H1 (cell line): ENCODE results near the gene GALNT5. TPM values are rescaled to one million over a fixed set of nuclear protein-coding genes. Genes with fewer than 3 reads are reported as not detected.

Experiments
- CTCF ChIA-PET: fragments of 300-600 bp; sonication (Branson Sonifier 250); formaldehyde crosslinking; loops from one replicate; lab custom pipeline; 2021; ENCODE audit not compliant: partially characterized antibody; lab: Charles Lee
- POLR2A ChIA-PET: fragments of 300-600 bp; sonication (Branson Sonifier 250); formaldehyde crosslinking; loops from one replicate; lab custom pipeline; 2021; ENCODE audit warnings: inconsistent platforms; ENCODE audit not compliant: partially characterized antibody; lab: Charles Lee
- DNase-seq, 2 experiments: peaks; one replicate each; pipeline versions ENCODE4 v3.0.0 to v3.0.0-alpha.2; 2010 to 2022; ENCODE audit warnings: low spot score in 2 of 2, low read depth in 1 of 2, mixed read lengths in 1 of 2
- FAIRE-seq: peaks from 2 replicates; lab custom pipeline; 2011; peaks lifted over from hg19 to GRCh38; lab: Jason Lieb, UNC
- H2AFZ ChIP-seq: 2 replicates; pipeline ENCODE4 v1.8.1; 2012; ENCODE audit warnings: low read length, inconsistent platforms
- H2AK5ac ChIP-seq: 2 replicates; pipeline ENCODE4 v1.6.1; 2013; ENCODE audit warnings: low read depth, low read length
- H2BK120ac ChIP-seq: replicated peaks from 2 replicates; pipeline ENCODE3; 2013; ENCODE audit warnings: low read depth, low read length, inconsistent platforms
- H2BK12ac ChIP-seq: 2 replicates; pipeline ENCODE4 v1.6.1; 2013; ENCODE audit warnings: low read depth, low read length
- H2BK15ac ChIP-seq: 2 replicates; pipeline ENCODE4 v1.6.1; 2013; ENCODE audit warnings: low read length
- H2BK20ac ChIP-seq: 2 replicates; pipeline ENCODE4 v1.6.1; 2013; ENCODE audit warnings: low read length
- H2BK5ac ChIP-seq: 2 replicates; pipeline ENCODE4 v1.6.1; 2013; ENCODE audit warnings: low read depth, low read length
- H3K14ac ChIP-seq: 2 replicates; pipeline ENCODE4 v1.6.1; 2013; ENCODE audit warnings: inconsistent platforms; ENCODE audit not compliant: insufficient read length
- H3K18ac ChIP-seq: 2 replicates; pipeline ENCODE4 v1.6.1; 2013; ENCODE audit warnings: low read length; ENCODE audit errors: extremely low read depth
- H3K23ac ChIP-seq: 2 replicates; pipeline ENCODE4 v1.6.1; 2013; ENCODE audit warnings: inconsistent platforms; ENCODE audit not compliant: insufficient read length
- H3K23me2 ChIP-seq: 2 replicates; pipeline ENCODE4 v1.6.1; 2013; ENCODE audit warnings: low read depth, low read length
- H3K27ac ChIP-seq: 2 replicates; pipeline ENCODE4 v1.6.1; 2011; ENCODE audit warnings: low read depth, low read length, inconsistent platforms
- H3K27me3 ChIP-seq, 4 experiments: replicated peaks in 1 of 4; 1 replicate in 1 of 4; 2 replicates in 3 of 4; pipeline versions ENCODE4 v1.6.1 to v1.8.1; 2011 to 2013; ENCODE audit warnings: low read length in 3 of 4, mild to moderate bottlenecking in 3 of 4, inconsistent platforms in 2 of 4, mixed read lengths in 2 of 4, moderate library complexity in 1 of 4; ENCODE audit not compliant: control insufficient read depth in 3 of 4, insufficient read depth in 3 of 4; ENCODE audit errors: extremely low read depth in 1 of 4
- H3K36me3 ChIP-seq, 4 experiments: 2 replicates each; pipeline versions ENCODE4 v1.6.1 to v1.8.1; 2011 to 2013; ENCODE audit warnings: mild to moderate bottlenecking in 4 of 4, low read length in 3 of 4, moderate library complexity in 2 of 4, control low read depth in 1 of 4, inconsistent platforms in 1 of 4; ENCODE audit not compliant: insufficient read depth in 4 of 4, control insufficient read depth in 2 of 4
- H3K4ac ChIP-seq: replicated peaks from 2 replicates; pipeline ENCODE3; 2013; ENCODE audit warnings: low read length, low read depth, mixed read lengths, inconsistent platforms; ENCODE audit not compliant: insufficient read length
- H3K4me1 ChIP-seq, 4 experiments: replicated peaks in 1 of 4; 1 replicate in 1 of 4; 2 replicates in 3 of 4; pipeline versions ENCODE4 v1.6.1 to v1.8.1; 2011 to 2013; ENCODE audit warnings: low read length in 3 of 4, inconsistent platforms in 2 of 4, mixed read lengths in 1 of 4; ENCODE audit not compliant: insufficient read depth in 4 of 4, control insufficient read depth in 3 of 4
- H3K4me2 ChIP-seq, 2 experiments: 2 replicates each; pipeline versions ENCODE4 v1.6.1 to v1.8.1; 2011 to 2013; ENCODE audit warnings: low read depth in 2 of 2, low read length in 2 of 2, control low read depth in 1 of 2, inconsistent platforms in 1 of 2, mild to moderate bottlenecking in 1 of 2; ENCODE audit not compliant: insufficient read depth in 1 of 2
- H3K4me3 ChIP-seq, 4 experiments: fragments of 200-600, 300-600 bp in 1 of 4; sonication (generic), shearing (Covaris generic), sonication (Bioruptor Twin) in 1 of 4; 2 replicates each; pipeline versions ENCODE4 v1.5.1 to v1.8.1; 2011 to 2016; ENCODE audit warnings: low read length in 4 of 4, low read depth in 3 of 4, control low read depth in 2 of 4, inconsistent platforms in 2 of 4, mild to moderate bottlenecking in 2 of 4, mixed read lengths in 1 of 4, moderate library complexity in 1 of 4; ENCODE audit not compliant: insufficient read depth in 2 of 4; ENCODE audit errors: extremely low read depth in 1 of 4
- H3K56ac ChIP-seq: replicated peaks from 2 replicates; pipeline ENCODE3; 2013; ENCODE audit warnings: low read depth, mild to moderate bottlenecking, mixed read lengths, low read length, inconsistent platforms; ENCODE audit not compliant: insufficient read length
- H3K79me1 ChIP-seq: 2 replicates; pipeline ENCODE4 v1.6.1; 2013; ENCODE audit warnings: low read depth, low read length, control low read depth
- H3K79me2 ChIP-seq, 2 experiments: 2 replicates each; pipeline versions ENCODE4 v1.6.1 to v1.8.1; 2012 to 2013; ENCODE audit warnings: low read length in 2 of 2, mild to moderate bottlenecking in 2 of 2, inconsistent platforms in 1 of 2; ENCODE audit not compliant: insufficient read depth in 2 of 2, control insufficient read depth in 1 of 2
- H3K9ac ChIP-seq, 4 experiments: replicated peaks in 1 of 4; 1 replicate in 1 of 4; 2 replicates in 3 of 4; pipeline versions ENCODE4 v1.6.1 to v1.8.1; 2011 to 2013; ENCODE audit warnings: low read depth in 3 of 4, low read length in 3 of 4, control low read depth in 2 of 4, mild to moderate bottlenecking in 2 of 4, moderate library complexity in 2 of 4, inconsistent platforms in 1 of 4; ENCODE audit errors: extremely low read depth in 1 of 4
- H3K9me3 ChIP-seq, 2 experiments: 2 replicates each; pipeline versions ENCODE4 v1.6.1 to v1.8.1; 2012 to 2013; ENCODE audit warnings: mild to moderate bottlenecking in 2 of 2, moderate library complexity in 2 of 2, control low read depth in 1 of 2, inconsistent platforms in 1 of 2, low read depth in 1 of 2, low read length in 1 of 2, mixed read lengths in 1 of 2; ENCODE audit not compliant: insufficient read depth in 2 of 2
- H4K20me1 ChIP-seq, 2 experiments: replicated peaks in 1 of 2; 2 replicates each; pipeline versions ENCODE3 to v1.8.1; 2011 to 2013; ENCODE audit warnings: inconsistent platforms in 2 of 2, low read length in 2 of 2, mild to moderate bottlenecking in 1 of 2; ENCODE audit not compliant: insufficient read depth in 2 of 2, control insufficient read depth in 1 of 2
- H4K5ac ChIP-seq: 2 replicates; pipeline ENCODE4 v1.6.1; 2013; ENCODE audit warnings: low read length, low read depth, mixed read lengths, inconsistent platforms; ENCODE audit not compliant: insufficient read length
- H4K8ac ChIP-seq: 2 replicates; pipeline ENCODE4 v1.8.0; 2013; ENCODE audit warnings: mild to moderate bottlenecking, moderate library complexity, low read length, inconsistent platforms; ENCODE audit not compliant: insufficient read depth; ENCODE audit errors: extremely low read depth
- H4K91ac ChIP-seq: replicated peaks from 2 replicates; pipeline ENCODE3; 2013; ENCODE audit warnings: low read length, mixed read lengths, inconsistent platforms; ENCODE audit not compliant: insufficient read length
- CEBPB ChIP-seq: IDR thresholded peaks from 2 replicates; pipeline ENCODE4 v1.6.1; 2012; ENCODE audit warnings: low read depth, low read length
- CHD2 ChIP-seq: IDR thresholded peaks from 2 replicates; pipeline ENCODE4 v1.6.1; 2012; ENCODE audit warnings: low read length, improper control_type of control experiment
- JUN ChIP-seq: IDR thresholded peaks from 2 replicates; pipeline ENCODE4 v1.6.1; 2011; ENCODE audit warnings: low read depth, mild to moderate bottlenecking, improper control_type of control experiment, low read length
- MAFK ChIP-seq: IDR thresholded peaks from 2 replicates; pipeline ENCODE4 v1.6.1; 2012; ENCODE audit warnings: low read depth, mild to moderate bottlenecking, improper control_type of control experiment, low read length
- RAD21 ChIP-seq, 2 experiments: IDR thresholded peaks in 1 of 2; conservative IDR thresholded peaks in 1 of 2; 2 replicates each; pipeline ENCODE4 v1.6.1; 2011; ENCODE audit warnings: low read depth in 2 of 2, low read length in 2 of 2, improper control_type of control experiment in 1 of 2, inconsistent platforms in 1 of 2, mild to moderate bottlenecking in 1 of 2, moderate library complexity in 1 of 2
- WGBS, 2 experiments: shearing (Covaris generic) in 1 of 2; methylation state at CpG; one replicate each; pipeline versions ENCODE4 v1.1.6 to v1.1.7; 2013 to 2015; ENCODE audit warnings: low lambda C conversion rate in 2 of 2, mixed read lengths in 2 of 2, inconsistent platforms in 1 of 2, low coverage in 1 of 2, missing lambda C conversion rate in 1 of 2; ENCODE audit not compliant: insufficient replicate concordance in 2 of 2, insufficient coverage in 1 of 2, insufficient read length in 1 of 2; ENCODE audit errors: extremely low coverage in 1 of 2, missing lambda C conversion rate in 1 of 2; 5-methylcytosine and 5-hydroxymethylcytosine counted together
- polyA plus RNA-seq, 7 experiments: library from polyadenylated mRNA; depleted of rRNA in 3 of 7; stranded (reverse) in 5 of 7; unstranded in 2 of 7; fragments of >200 nt in 5 of 7; fragments of 200-250 nt in 2 of 7; gene quantifications; 1 replicate in 5 of 7; 2 replicates in 1 of 7; 4 replicates in 1 of 7; pipeline versions ENCODE4 v1.2.1 to v1.2.3, GENCODE V29; 2011 to 2013; ENCODE audit warnings: missing spikeins in 2 of 7, mixed read lengths in 2 of 7
- total RNA-seq: library from RNA; stranded (reverse); fragmentation: NEBNext Ultra II Directional; extraction: Animal tissue kit (Norgen Biotek cat#: 25700); gene quantifications from 2 replicates; pipeline ENCODE4 v1.2.1, GENCODE V29; 2021

The GALNT5 gene
- total and polyA plus RNA-seq, 2 of the 8 experiments (the other 6 are each of a cell fraction or from before 2014, with no cell fraction given) = 0.02 to 0.06 TPM

DNA sequence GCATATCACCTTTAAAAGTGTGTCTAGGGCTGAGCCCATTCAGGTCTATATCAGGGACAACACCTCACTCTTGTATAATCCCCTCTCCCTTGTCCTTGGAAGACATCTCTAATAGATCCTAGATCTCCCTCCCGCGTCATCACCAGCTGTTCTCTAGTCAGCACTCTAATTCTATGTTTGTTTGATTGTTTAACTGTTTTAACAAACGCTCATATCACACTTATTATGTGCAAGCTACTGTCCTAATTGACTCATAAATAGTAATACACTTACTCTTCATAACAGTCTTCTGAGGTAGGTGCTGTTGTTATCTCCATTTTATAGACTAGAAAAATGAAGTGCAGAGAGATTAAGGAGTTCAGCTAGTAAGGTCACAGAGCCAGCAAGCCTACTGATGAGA is 69.7 kb downstream of the GALNT5 start:
- Histone ChIP-seq H3K27ac (no peak overlapping the region), H3K4ac (no peak overlapping the region), H2BK5ac (no peak overlapping the region), H4K8ac (no peak overlapping the region), H2AFZ (no peak overlapping the region), H3K14ac (no peak overlapping the region), H3K18ac (no peak overlapping the region), H4K91ac (no peak overlapping the region), H3K9ac (no peak overlapping the region), H3K23me2 (no peaks in the 10 kb centered on the region), H3K27me3 (no peaks in the 10 kb centered on the region), H3K9me3 (no peaks in the 10 kb centered on the region), H2BK12ac (no peak overlapping the region), H3K56ac (no peak overlapping the region), H2BK120ac (no peak overlapping the region), H3K4me3 (no peak overlapping the region), H4K20me1 (no peaks in the 10 kb centered on the region), H2BK20ac (no peak overlapping the region), H3K4me1 (peaks cover 0 to 9% (median 8%) of the 10 kb centered on the region in 4 experiments; a peak in 5 of 7 replicates), H3K23ac (no peak overlapping the region), H2BK15ac (no peak overlapping the region), H3K36me3 (no peaks in the 10 kb centered on the region), H3K79me1 (no peaks in the 10 kb centered on the region)
- ChIA-PET CTCF (interaction anchor here (0.6 to 16.0 kb wide), 46 partner anchors 8 to 668 kb away, joined by 3 to 299 read pairs (median 4); partner anchors contain the start of gene CYTIP), POLR2A (interaction anchor here (0.9 to 1.3 kb wide), 3 partner anchors 9 to 41 kb away, joined by 3 to 4 read pairs (median 3); no protein-coding TSS in a partner anchor)
- FAIRE-seq (no peak), DNase-seq (no peak)
- no peak for TF ChIP-seq MAFK
- no peak for TF ChIP-seq CHD2
- no peak for TF ChIP-seq RAD21 (IDR thresholded peaks at IDR 0.05 in 1 of 2, conservative IDR thresholded peaks at IDR 0.05 in 1 of 2; ENCODE audit: low read depth in 2 of 2, low read length in 2 of 2)
- no peak for TF ChIP-seq JUN
- TF ChIP-seq CEBPB = no peak
- TF ChIP-seq, all 59 proteins: peak for 0
- no peaks in the 10 kb centered on the region for H3K79me2 ChIP-seq
- no peak overlapping the region for H3K4me2 ChIP-seq
- no peak overlapping the region for H4K5ac ChIP-seq
- WGBS, 2 experiments = 89% methylated on average over 3 of the region's 3 CpGs; no CpG with 5 or more reads in 1 of the 2 experiments
- H2AK5ac ChIP-seq = no peak overlapping the region
